Lower lobe of right lung (tissue), 2 donors: ENCODE measurements around the gene TECPR2. TPM values are rescaled to one million over a fixed set of nuclear protein-coding genes. Genes with fewer than 3 reads are reported as not detected.
"Not testable (repeated sequence)": the region's sequence is repeated elsewhere in the genome, so short reads cannot be mapped to it uniquely, and the experiment has no call there.

Experiments used
- ATAC-seq, 2 donors: fragments of 200-7000 bp; cut with Tn5 transposase; one replicate each; pipeline ENCODE4 v1.9.1; 2020 to 2022; ENCODE audit warnings: mild to moderate bottlenecking in 2 of 2, moderate library complexity in 2 of 2
- DNase-seq: peaks from one replicate; pipeline ENCODE4 v3.0.0-alpha.2; 2020
- H3K27ac ChIP-seq: fragments of 200-600 bp; one replicate; pipeline ENCODE4 v1.8.0; 2022
- H3K27me3 ChIP-seq: fragments of 200-600 bp; one replicate; pipeline ENCODE4 v1.8.0; 2022; ENCODE audit warnings: low read depth
- H3K36me3 ChIP-seq: fragments of 200-600 bp; one replicate; pipeline ENCODE4 v1.8.0; 2022; ENCODE audit warnings: mild to moderate bottlenecking
- H3K4me1 ChIP-seq: fragments of 200-600 bp; one replicate; pipeline ENCODE4 v1.8.0; 2022
- H3K4me3 ChIP-seq: fragments of 200-600 bp; one replicate; pipeline ENCODE4 v1.8.0; 2022; ENCODE audit warnings: mild to moderate bottlenecking
- H3K9me3 ChIP-seq: fragments of 200-600 bp; one replicate; pipeline ENCODE4 v1.8.0; 2022
- intact Hi-C: fragments of 100-400 bp; cut with DNase I; formaldehyde crosslinking; loops from one replicate; pipeline ENCODE4 v1.11.0; 2022
- total RNA-seq: library from RNA; stranded (reverse); fragmentation: NEBNext Ultra II Directional; extraction: Animal tissue kit (Norgen Biotek cat#: 25700); gene quantifications from one replicate; pipeline ENCODE4 v1.2.1, GENCODE V29; 2021
- TF ChIP-seq, protein P1 (sequence below): fragments of 200-600 bp; IDR thresholded peaks from one replicate; pipeline ENCODE4 v1.8.0; 2022; ENCODE audit warnings: antibody characterized with exemption, mild to moderate bottlenecking
- donor health status: DM: no; HTN: yes; CAD: no; lungs with severe emphysema.

The TECPR2 gene
- total RNA-seq, 1 donor from 2014 or later, result 23.2 TPM

DNA sequence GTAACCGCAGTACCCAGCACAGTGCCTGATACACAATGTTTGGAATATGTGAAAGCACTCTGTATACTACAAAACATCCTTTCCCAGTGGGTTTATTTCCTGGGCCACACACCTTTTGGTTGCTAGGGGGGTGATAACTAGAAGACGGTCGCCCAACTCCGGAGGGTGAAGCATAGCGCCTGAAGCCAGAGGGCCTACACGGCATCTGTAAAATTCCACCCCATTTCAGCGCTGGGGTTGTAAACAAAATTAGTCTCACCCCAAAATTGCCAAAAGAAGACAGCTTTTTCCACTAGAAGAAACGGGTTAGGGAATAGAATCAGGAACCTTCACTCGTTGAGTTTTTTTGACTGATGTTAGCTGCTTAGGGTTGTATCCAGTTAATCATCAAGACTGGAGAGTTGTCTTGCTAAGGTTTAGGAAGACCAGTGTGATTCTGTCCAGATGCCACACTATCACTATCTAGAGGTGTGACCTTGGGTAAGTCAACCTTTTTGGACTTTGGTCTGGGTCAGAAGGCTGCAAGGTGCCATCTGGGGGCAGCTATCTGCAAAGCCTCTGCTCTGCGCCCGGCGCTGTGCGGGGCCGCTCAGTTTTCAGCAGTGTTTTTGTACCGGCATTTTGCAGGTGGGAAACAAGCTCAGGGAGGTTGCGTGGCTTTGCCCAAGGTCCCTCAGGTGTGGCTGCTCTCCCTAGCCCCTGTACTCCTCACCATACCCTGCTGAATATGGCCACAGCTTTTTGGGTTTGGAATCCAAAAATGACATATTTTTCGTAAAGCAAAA, 41.9 kb upstream of the TECPR2 start:
- intact Hi-C loops, result no loop called here
- H3K27me3 ChIP-seq, result no peaks in the 10 kb centered on the region
- no peak for ATAC-seq
- peak overlapping the region; percentile 82 for H3K4me3 ChIP-seq
- H3K36me3 ChIP-seq, result peaks cover 4% of the 10 kb centered on the region
- TF ChIP-seq, protein P1, sequence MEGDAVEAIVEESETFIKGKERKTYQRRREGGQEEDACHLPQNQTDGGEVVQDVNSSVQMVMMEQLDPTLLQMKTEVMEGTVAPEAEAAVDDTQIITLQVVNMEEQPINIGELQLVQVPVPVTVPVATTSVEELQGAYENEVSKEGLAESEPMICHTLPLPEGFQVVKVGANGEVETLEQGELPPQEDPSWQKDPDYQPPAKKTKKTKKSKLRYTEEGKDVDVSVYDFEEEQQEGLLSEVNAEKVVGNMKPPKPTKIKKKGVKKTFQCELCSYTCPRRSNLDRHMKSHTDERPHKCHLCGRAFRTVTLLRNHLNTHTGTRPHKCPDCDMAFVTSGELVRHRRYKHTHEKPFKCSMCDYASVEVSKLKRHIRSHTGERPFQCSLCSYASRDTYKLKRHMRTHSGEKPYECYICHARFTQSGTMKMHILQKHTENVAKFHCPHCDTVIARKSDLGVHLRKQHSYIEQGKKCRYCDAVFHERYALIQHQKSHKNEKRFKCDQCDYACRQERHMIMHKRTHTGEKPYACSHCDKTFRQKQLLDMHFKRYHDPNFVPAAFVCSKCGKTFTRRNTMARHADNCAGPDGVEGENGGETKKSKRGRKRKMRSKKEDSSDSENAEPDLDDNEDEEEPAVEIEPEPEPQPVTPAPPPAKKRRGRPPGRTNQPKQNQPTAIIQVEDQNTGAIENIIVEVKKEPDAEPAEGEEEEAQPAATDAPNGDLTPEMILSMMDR, result no peak
- H3K27ac ChIP-seq, result peak overlapping the region; percentile 97
- H3K4me1 ChIP-seq, result peaks cover 48% of the 10 kb centered on the region
- no peak for DNase-seq
- H3K9me3 ChIP-seq, result no peaks in the 10 kb centered on the region

DNA sequence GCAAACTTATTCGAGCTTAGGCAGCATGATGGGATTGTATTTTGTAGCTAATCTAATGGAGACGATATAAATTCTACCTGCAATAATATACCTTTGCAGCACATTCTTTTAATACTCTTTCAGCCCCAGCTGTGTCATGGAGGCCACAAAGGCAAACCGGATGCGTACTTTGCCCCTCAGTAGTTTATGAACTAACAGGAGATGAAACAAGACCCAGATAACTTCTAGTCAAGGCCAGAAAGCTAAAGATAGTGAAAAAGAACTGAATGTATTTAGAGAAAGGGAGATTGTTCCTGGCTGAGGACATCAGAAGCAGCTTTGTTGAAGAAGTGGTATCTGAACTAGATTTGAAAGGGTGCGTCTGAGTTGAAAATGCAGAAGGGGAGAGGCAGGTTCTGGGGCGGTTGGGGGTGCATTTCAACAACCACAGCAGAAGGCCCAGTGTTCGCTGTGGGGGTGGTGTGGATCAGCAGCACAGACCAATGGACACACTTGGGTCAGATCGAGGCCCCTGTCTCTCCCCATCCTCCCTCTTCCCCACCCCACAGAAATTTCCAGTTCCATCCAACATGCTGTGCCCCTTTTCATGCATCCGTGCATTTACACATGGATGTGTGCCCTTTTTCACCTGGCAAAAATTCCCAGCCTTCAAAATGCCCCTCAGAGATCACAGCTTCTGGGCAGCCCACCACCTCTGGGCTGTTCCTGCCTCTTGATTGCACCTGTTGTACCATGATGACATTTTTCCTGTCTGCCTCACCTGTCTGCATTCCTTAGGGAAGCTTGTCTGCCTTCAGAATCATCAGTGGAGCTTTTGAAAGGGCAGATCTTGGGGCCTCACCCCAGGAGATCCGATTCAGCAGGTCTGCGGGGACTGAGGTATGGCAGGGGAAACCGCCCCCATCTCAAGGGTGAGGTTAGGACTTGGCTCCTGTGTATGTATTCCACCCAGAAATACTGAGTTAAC, 41.0 kb upstream of the TECPR2 start:
- Histone ChIP-seq H3K27ac (no peak overlapping the region), H3K9me3 (no peaks in the 10 kb centered on the region), H3K4me1 (peaks cover 39% of the 10 kb centered on the region), H3K4me3 (no peak overlapping the region), H3K36me3 (peaks cover 11% of the 10 kb centered on the region), H3K27me3 (no peaks in the 10 kb centered on the region)
- DNase-seq (no peak), ATAC-seq (no peak)
- TF ChIP-seq, protein P1, result no peak
- intact Hi-C loops, result no loop called here

- Histone ChIP-seq H3K9me3 (no peaks in the 10 kb centered on the region), H3K36me3 (peaks cover 12% of the 10 kb centered on the region), H3K4me1 (peaks cover 27% of the 10 kb centered on the region), H3K4me3 (no peak overlapping the region), H3K27ac (no peak overlapping the region), H3K27me3 (no peaks in the 10 kb centered on the region)
- ATAC-seq (peak in 1 of 2 donors; percentile 7), DNase-seq (peak; percentile 71)
- intact Hi-C loops, result no loop called here
- TF ChIP-seq, protein P1, result peak; percentile 44
Observed at GRCh38 chr14:102323102-102323501, 39.6 kb upstream of the TECPR2 start.

- H3K9me3 ChIP-seq, result no peaks in the 10 kb centered on the region
- TF ChIP-seq, protein P1, result no peak
- peaks cover 12% of the 10 kb centered on the region for H3K36me3 ChIP-seq
- H3K27ac ChIP-seq, result no peak overlapping the region
- H3K27me3 ChIP-seq, result no peaks in the 10 kb centered on the region
- H3K4me3 ChIP-seq, result no peak overlapping the region
- peaks cover 7% of the 10 kb centered on the region for H3K4me1 ChIP-seq
- no peak for ATAC-seq
- intact Hi-C loops, result no loop called here
- DNase-seq, result no peak
Observed at GRCh38 chr14:102325791-102326345, 36.9 kb upstream of the TECPR2 start.

- intact Hi-C loops, result no loop called here
- no peak for ATAC-seq
- H3K9me3 ChIP-seq, result no peaks in the 10 kb centered on the region
Observed at GRCh38 chr14:102326583-102326982, 36.2 kb upstream of the TECPR2 start.

DNA sequence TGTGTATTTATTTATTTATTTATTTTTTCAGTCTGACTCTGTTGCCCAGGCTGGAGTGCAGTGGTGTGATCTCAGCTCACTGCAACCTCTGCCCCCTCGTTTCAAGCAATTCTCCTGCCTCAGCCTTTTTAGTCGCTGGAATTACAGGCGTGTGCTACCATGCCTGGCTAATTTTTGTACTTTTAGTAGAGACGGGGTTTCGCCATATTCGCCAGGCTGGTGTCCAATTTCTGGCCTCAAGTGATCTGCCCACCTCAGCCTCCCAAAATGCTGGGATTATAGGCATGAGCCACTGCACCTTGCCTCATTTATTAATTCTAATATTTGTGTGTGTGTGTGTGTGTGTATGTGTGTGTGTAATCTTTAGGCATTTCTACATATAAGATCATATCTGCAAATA, 33.4 kb upstream of the TECPR2 start:
- H3K27me3 ChIP-seq, H3K4me3 ChIP-seq, H3K27ac ChIP-seq, H3K4me1 ChIP-seq, H3K9me3 ChIP-seq, ATAC-seq, DNase-seq, intact Hi-C loops: not testable (repeated sequence)
- peaks cover 19% of the 10 kb centered on the region for H3K36me3 ChIP-seq

More at GRCh38 chr14:102326583-102326982, 36.2 kb upstream of the TECPR2 start:
- Histone ChIP-seq H3K27me3 (no peaks in the 10 kb centered on the region), H3K4me3 (no peak overlapping the region), H3K36me3 (peaks cover 12% of the 10 kb centered on the region), H3K27ac (no peak overlapping the region), H3K4me1 (peaks cover 4% of the 10 kb centered on the region)
- no peak for DNase-seq
- TF ChIP-seq, protein P1, result no peak
